Measurements from ENCODE around the gene BHLHE23. TPM values are rescaled to one million over a fixed set of nuclear protein-coding genes. Genes with fewer than 3 reads are reported as not detected.

The BHLHE23 gene
- total RNA-seq, 6 experiments from 2014 or later, result not detected

DNA sequence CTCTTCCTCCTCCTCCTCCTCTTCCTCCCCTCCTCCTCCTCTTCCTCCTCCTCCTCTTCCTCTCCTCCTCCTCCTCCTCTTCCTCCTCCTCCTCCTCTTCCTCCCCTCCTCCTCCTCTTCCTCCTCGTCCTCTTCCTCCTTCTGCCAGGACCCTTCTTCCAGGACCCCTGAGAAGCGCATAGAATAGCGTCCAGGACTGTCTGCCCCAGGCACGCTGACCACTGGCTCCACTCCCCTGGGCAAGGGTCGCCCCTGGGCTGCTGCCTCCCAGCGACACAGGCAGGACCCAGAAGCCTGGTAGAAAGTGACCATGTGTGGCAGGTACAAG, 42.4 kb upstream of the BHLHE23 start:
- Mint-ChIP-seq H3K4me3 (no peak overlapping the region), H3K27ac (no peak overlapping the region), H3K4me1 (ENCODE audit: low read depth) (no peaks in the 10 kb centered on the region), H3K36me3 (ENCODE audit: low read depth) (no peaks in the 10 kb centered on the region), H3K9me3 (peaks cover 17% of the 10 kb centered on the region), H3K27me3 (ENCODE audit: insufficient read depth) (peaks cover 53% of the 10 kb centered on the region)
- no peak for DNase-seq
- TF ChIP-seq, protein P1, sequence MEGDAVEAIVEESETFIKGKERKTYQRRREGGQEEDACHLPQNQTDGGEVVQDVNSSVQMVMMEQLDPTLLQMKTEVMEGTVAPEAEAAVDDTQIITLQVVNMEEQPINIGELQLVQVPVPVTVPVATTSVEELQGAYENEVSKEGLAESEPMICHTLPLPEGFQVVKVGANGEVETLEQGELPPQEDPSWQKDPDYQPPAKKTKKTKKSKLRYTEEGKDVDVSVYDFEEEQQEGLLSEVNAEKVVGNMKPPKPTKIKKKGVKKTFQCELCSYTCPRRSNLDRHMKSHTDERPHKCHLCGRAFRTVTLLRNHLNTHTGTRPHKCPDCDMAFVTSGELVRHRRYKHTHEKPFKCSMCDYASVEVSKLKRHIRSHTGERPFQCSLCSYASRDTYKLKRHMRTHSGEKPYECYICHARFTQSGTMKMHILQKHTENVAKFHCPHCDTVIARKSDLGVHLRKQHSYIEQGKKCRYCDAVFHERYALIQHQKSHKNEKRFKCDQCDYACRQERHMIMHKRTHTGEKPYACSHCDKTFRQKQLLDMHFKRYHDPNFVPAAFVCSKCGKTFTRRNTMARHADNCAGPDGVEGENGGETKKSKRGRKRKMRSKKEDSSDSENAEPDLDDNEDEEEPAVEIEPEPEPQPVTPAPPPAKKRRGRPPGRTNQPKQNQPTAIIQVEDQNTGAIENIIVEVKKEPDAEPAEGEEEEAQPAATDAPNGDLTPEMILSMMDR (IDR thresholded peaks at IDR 0.05), result no peak

GRCh38 chr20:63048516-63049190, 41.9 kb upstream of the BHLHE23 start:
- peaks cover 17% of the 10 kb centered on the region for H3K9me3 Mint-ChIP-seq
- no peak overlapping the region for H3K4me3 Mint-ChIP-seq
- H3K4me1 Mint-ChIP-seq (ENCODE audit: low read depth), result no peaks in the 10 kb centered on the region
- peaks cover 58% of the 10 kb centered on the region for H3K27me3 Mint-ChIP-seq (ENCODE audit: insufficient read depth)
- no peak overlapping the region for H3K27ac Mint-ChIP-seq
- DNase-seq, result no peak
- TF ChIP-seq, protein P1 (IDR thresholded peaks at IDR 0.05), result no peak
- no peaks in the 10 kb centered on the region for H3K36me3 Mint-ChIP-seq (ENCODE audit: low read depth)

DNA sequence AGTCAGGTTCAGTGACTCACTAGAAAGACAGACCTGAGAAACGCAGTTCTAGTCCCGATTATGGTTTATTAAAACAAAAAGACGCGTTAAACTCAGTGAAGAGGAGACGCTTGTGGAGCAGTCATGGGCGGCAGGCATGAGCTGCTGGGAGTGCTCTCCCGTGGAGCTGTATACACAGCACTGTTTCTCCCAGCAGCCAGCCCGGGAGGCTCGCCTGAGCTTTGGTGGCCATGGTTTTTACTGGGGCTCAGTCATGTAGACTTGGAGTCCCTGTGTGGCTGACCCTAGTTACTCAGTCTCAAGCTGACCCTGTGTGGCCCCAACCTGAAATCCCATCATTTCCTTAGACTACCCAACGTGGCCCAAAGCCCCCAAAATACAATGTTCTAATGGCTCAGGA, 41.2 kb upstream of the BHLHE23 start:
- TF ChIP-seq, protein P1 (IDR thresholded peaks at IDR 0.05), result no peak
- no peak overlapping the region for H3K27ac Mint-ChIP-seq
- no peaks in the 10 kb centered on the region for H3K4me1 Mint-ChIP-seq (ENCODE audit: low read depth)
- no peaks in the 10 kb centered on the region for H3K36me3 Mint-ChIP-seq (ENCODE audit: low read depth)
- peaks cover 17% of the 10 kb centered on the region for H3K9me3 Mint-ChIP-seq
- no peak for DNase-seq
- no peak overlapping the region for H3K4me3 Mint-ChIP-seq
- H3K27me3 Mint-ChIP-seq (ENCODE audit: insufficient read depth), result peaks cover 61% of the 10 kb centered on the region

DNA sequence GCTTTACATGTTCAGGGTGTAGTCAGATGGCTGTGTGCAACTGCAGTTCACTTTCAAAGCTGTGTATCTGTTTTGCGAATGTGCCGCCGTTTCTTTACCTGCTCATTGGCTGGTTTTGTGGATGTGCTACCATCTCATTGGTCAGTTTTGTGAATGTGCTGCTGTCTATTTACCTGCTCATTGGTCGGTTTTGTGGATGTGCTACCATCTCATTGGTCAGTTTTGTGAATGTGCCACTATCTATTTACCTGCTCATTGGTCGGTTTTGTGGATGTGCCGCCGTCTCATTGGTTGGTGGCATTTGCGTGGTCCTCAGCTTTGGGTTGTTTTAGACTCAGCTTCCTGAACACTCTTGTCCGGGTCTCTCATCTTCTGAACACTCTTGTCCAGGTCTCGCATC, 40.5 kb upstream of the BHLHE23 start:
- H3K4me3 Mint-ChIP-seq, result no peak overlapping the region

DNA sequence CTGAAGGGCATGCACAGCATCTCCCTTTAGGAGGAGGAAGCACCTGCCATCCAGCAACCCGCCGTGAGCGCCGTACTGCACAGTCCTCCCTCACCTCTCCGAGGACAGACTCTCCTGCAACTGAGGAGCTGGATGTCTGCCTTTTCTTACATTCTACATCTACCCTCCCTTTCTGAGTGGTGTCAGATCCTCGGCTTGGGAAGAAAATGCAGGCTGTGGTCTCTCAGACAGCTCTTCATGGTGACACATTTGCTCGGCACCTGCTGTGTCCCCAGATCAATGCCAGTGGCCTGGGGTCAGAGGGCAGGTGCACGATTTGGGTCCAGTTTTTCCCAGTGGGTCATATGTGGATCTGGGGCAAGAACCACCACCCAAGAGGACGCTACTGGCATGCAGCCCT, 40.1 kb upstream of the BHLHE23 start:
- peaks cover 64% of the 10 kb centered on the region for H3K27me3 Mint-ChIP-seq (ENCODE audit: insufficient read depth)
- H3K9me3 Mint-ChIP-seq, result peaks cover 17% of the 10 kb centered on the region
- no peak for DNase-seq
- H3K27ac Mint-ChIP-seq, result no peak overlapping the region
- H3K4me1 Mint-ChIP-seq (ENCODE audit: low read depth), result no peaks in the 10 kb centered on the region
- no peaks in the 10 kb centered on the region for H3K36me3 Mint-ChIP-seq (ENCODE audit: low read depth)
- no peak overlapping the region for H3K4me3 Mint-ChIP-seq
- TF ChIP-seq, protein P1 (IDR thresholded peaks at IDR 0.05), result no peak

More for the DNA sequence above, 40.5 kb upstream of the BHLHE23 start:
- no peak for DNase-seq
- TF ChIP-seq, protein P1 (IDR thresholded peaks at IDR 0.05), result no peak
- Mint-ChIP-seq H3K4me1 (ENCODE audit: low read depth) (no peaks in the 10 kb centered on the region), H3K9me3 (peaks cover 17% of the 10 kb centered on the region), H3K36me3 (ENCODE audit: low read depth) (no peaks in the 10 kb centered on the region), H3K27me3 (ENCODE audit: insufficient read depth) (peaks cover 64% of the 10 kb centered on the region), H3K27ac (no peak overlapping the region)

Data from HFFc6 (cell line).